A549 (cell line): ENCODE data around the gene ARHGAP19. TPM values are rescaled to one million over a fixed set of nuclear protein-coding genes. Genes with fewer than 3 reads are reported as not detected.
A peak's percentile ranks its signal among the peaks of the same experiment; 100 is the strongest.

Source experiments
- ATAC-seq, 2 experiments: fragments of 200-7000 bp in 1 of 2; fragments of >200 bp in 1 of 2; cut with Nextera tagmentation in 1 of 2; cut with Tn5 transposase in 1 of 2; 3 replicates each; pipeline versions ENCODE4 v1.8.0 to v1.9.1; 2018 to 2020; ENCODE audit warnings: mild to moderate bottlenecking in 1 of 2, moderate library complexity in 1 of 2
- CTCF ChIA-PET: fragments of 300-600 bp; sonication (Branson Sonifier 250); formaldehyde crosslinking; extraction: SDS; loops from one replicate; lab custom pipeline; 2021; ENCODE audit warnings: antibody characterized with exemption, inconsistent platforms; lab: Yijun Ruan, JAX
- POLR2A ChIA-PET: fragments of 350-600 bp; formaldehyde crosslinking; extraction: SDS; loops from one replicate; lab custom pipeline; 2021; ENCODE audit warnings: antibody characterized with exemption, inconsistent platforms; lab: Yijun Ruan, JAX
- DNase-seq, 2 experiments: peaks; one replicate each; pipeline versions ENCODE4 v3.0.0 to v3.0.0-alpha.2; 2011 to 2016; ENCODE audit warnings: low read depth in 1 of 2, low spot score in 1 of 2
- FAIRE-seq: peaks from 2 replicates; lab custom pipeline; 2011; peaks lifted over from hg19 to GRCh38; lab: Jason Lieb, UNC
- H3K27ac ChIP-seq, 2 experiments: fragments of >200 bp; sonication (Bioruptor Twin); formaldehyde crosslinking; 3 replicates each; pipeline ENCODE4 v1.5.1; 2016 to 2017
- H3K4me1 ChIP-seq: fragments of >200 bp; sonication (Bioruptor Twin); formaldehyde crosslinking; 3 replicates; pipeline ENCODE4 v1.6.1; 2016
- H3K4me2 ChIP-seq: fragments of >200 bp; sonication (Bioruptor Twin); formaldehyde crosslinking; 3 replicates; pipeline ENCODE4 v1.6.1; 2016
- H3K4me3 ChIP-seq: fragments of >200 bp; sonication (Bioruptor Twin); formaldehyde crosslinking; 3 replicates; pipeline ENCODE4 v1.5.1; 2016
- H3K9me3 ChIP-seq: fragments of >200 bp; sonication (Bioruptor Twin); formaldehyde crosslinking; 3 replicates; pipeline ENCODE4 v1.6.1; 2016
- BHLHE40 ChIP-seq: IDR thresholded peaks from 2 replicates; pipeline ENCODE4 v1.6.1; 2012; ENCODE audit warnings: low read depth, low read length, inconsistent platforms
- CBX2 ChIP-seq: fragments of 200-600 bp; sonication (generic); IDR thresholded peaks from 2 replicates; pipeline ENCODE4 v1.6.1; 2016; ENCODE audit warnings: low read depth, mild to moderate bottlenecking, borderline replicate concordance
- CEBPB ChIP-seq, 2 experiments: fragments of >200 bp in 1 of 2; sonication (Bioruptor Twin) in 1 of 2; formaldehyde crosslinking in 1 of 2; IDR thresholded peaks; 2 replicates each; pipeline ENCODE4 v1.6.1; 2012 to 2016
- CHD2 ChIP-seq: fragments of 150-350 bp; IDR thresholded peaks from 2 replicates; pipeline ENCODE4 v1.6.1; 2014; ENCODE audit warnings: low read length; ENCODE audit not compliant: partially characterized antibody
- CHD4 ChIP-seq: fragments of 200-600 bp; sonication (generic); IDR thresholded peaks from 2 replicates; pipeline ENCODE4 v1.6.1; 2016; ENCODE audit warnings: antibody characterized with exemption, mild to moderate bottlenecking, borderline replicate concordance
- EHMT2 ChIP-seq: fragments of 200-600 bp; sonication (generic); IDR thresholded peaks from 2 replicates; pipeline ENCODE4 v1.6.1; 2016; ENCODE audit warnings: antibody characterized with exemption, low read depth, mild to moderate bottlenecking, moderate library complexity
- EP300 ChIP-seq, 2 experiments: fragments of >200 bp; sonication (Bioruptor Twin); formaldehyde crosslinking; IDR thresholded peaks; 2 replicates in 1 of 2; 3 replicates in 1 of 2; pipeline ENCODE4 v1.6.1; 2016 to 2017
- FOSB ChIP-seq: fragments of 250-450 bp; sonication (Bioruptor Pico); IDR thresholded peaks from 2 replicates; pipeline ENCODE4 v1.5.0; 2020; ENCODE audit warnings: mild to moderate bottlenecking, moderate library complexity
- GATA3 ChIP-seq: IDR thresholded peaks from 2 replicates; pipeline ENCODE4 v1.6.1; 2012; ENCODE audit warnings: borderline replicate concordance
- HDAC2 ChIP-seq: fragments of 200-600 bp; sonication (generic); IDR thresholded peaks from 2 replicates; pipeline ENCODE4 v1.6.1; 2016
- HEYL ChIP-seq: fragments of 250-450 bp; sonication (Bioruptor Pico); IDR thresholded peaks from 2 replicates; pipeline ENCODE4 v1.8.0; 2021; ENCODE audit warnings: mild to moderate bottlenecking, moderate library complexity
- HOXA7 ChIP-seq: fragments of 250-450 bp; sonication (Bioruptor Pico); IDR thresholded peaks from 2 replicates; pipeline ENCODE4 v1.5.0; 2020; ENCODE audit warnings: mild to moderate bottlenecking, moderate library complexity
- HOXB13 ChIP-seq: fragments of 250-450 bp; sonication (Bioruptor Pico); IDR thresholded peaks from 2 replicates; pipeline ENCODE4 v1.5.0; 2020; ENCODE audit warnings: low read depth, mild to moderate bottlenecking, moderate library complexity
- JUN ChIP-seq, 2 experiments: fragments of >200 bp; sonication (Bioruptor Twin); formaldehyde crosslinking; IDR thresholded peaks; 2 replicates in 1 of 2; 3 replicates in 1 of 2; pipeline ENCODE4 v1.6.1; 2016 to 2017
- KDM5A ChIP-seq: fragments of 200-600 bp; sonication (generic); IDR thresholded peaks from 2 replicates; pipeline ENCODE4 v1.6.1; 2016; ENCODE audit warnings: antibody characterized with exemption, mild to moderate bottlenecking
- MAFK ChIP-seq: fragments of 450-650 bp; IDR thresholded peaks from 2 replicates; pipeline ENCODE4 v1.6.1; 2014; ENCODE audit not compliant: partially characterized antibody
- MAX ChIP-seq: IDR thresholded peaks from 2 replicates; pipeline ENCODE4 v1.6.1; 2012
- MAZ ChIP-seq: fragments of 150-350 bp; IDR thresholded peaks from 2 replicates; pipeline ENCODE4 v1.6.1; 2014; ENCODE audit warnings: antibody characterized with exemption, low read depth, low read length, borderline replicate concordance
- MYC ChIP-seq: IDR thresholded peaks from 2 replicates; pipeline ENCODE4 v1.6.1; 2012; ENCODE audit warnings: mild to moderate bottlenecking, inconsistent platforms, low read length, improper control_type of control experiment, borderline replicate concordance
- POLR2AphosphoS2 ChIP-seq: conservative IDR thresholded peaks from 2 replicates; pipeline ENCODE4 v1.6.1; 2012; ENCODE audit warnings: low read length, improper control_type of control experiment, inconsistent platforms
- RAD21 ChIP-seq, 2 experiments: fragments of >200 bp in 1 of 2; sonication (Bioruptor Twin) in 1 of 2; formaldehyde crosslinking in 1 of 2; IDR thresholded peaks in 1 of 2; conservative IDR thresholded peaks in 1 of 2; 2 replicates in 1 of 2; 3 replicates in 1 of 2; pipeline ENCODE4 v1.6.1; 2012 to 2018; ENCODE audit warnings: inconsistent platforms in 1 of 2
- RCOR1 ChIP-seq: fragments of 150-350 bp; IDR thresholded peaks from 2 replicates; pipeline ENCODE4 v1.6.1; 2014; ENCODE audit warnings: antibody characterized with exemption, low read length, low read depth
- RFX5 ChIP-seq: fragments of 450-650 bp; IDR thresholded peaks from 2 replicates; pipeline ENCODE4 v1.7.1; 2014; ENCODE audit warnings: antibody characterized with exemption, mild to moderate bottlenecking, moderate library complexity
- RNF2 ChIP-seq: fragments of 200-600 bp; sonication (generic); IDR thresholded peaks from 2 replicates; pipeline ENCODE4 v1.6.1; 2016; ENCODE audit warnings: low read depth, mild to moderate bottlenecking, antibody characterized with exemption, moderate library complexity, borderline replicate concordance
- SMC3 ChIP-seq: fragments of >200 bp; sonication (Bioruptor Twin); formaldehyde crosslinking; IDR thresholded peaks from 3 replicates; pipeline ENCODE4 v1.6.1; 2018; ENCODE audit warnings: inconsistent platforms
- SREBF2 ChIP-seq: fragments of 450-650 bp; IDR thresholded peaks from 2 replicates; pipeline ENCODE4 v1.6.1; 2014; ENCODE audit warnings: mild to moderate bottlenecking, moderate library complexity
- TFCP2L1 ChIP-seq: fragments of 250-450 bp; sonication (Bioruptor Pico); IDR thresholded peaks from 2 replicates; pipeline ENCODE4 v1.5.0; 2021; ENCODE audit warnings: mild to moderate bottlenecking
- USF2 ChIP-seq: fragments of 450-650 bp; IDR thresholded peaks from 2 replicates; pipeline ENCODE4 v1.6.1; 2014; ENCODE audit warnings: antibody characterized with exemption
- ZC3H11A ChIP-seq: fragments of 450-650 bp; IDR thresholded peaks from 2 replicates; pipeline ENCODE4 v1.6.1; 2014; ENCODE audit warnings: antibody characterized with exemption, mild to moderate bottlenecking
- ZFP36 ChIP-seq: fragments of 450-650 bp; IDR thresholded peaks from 2 replicates; pipeline ENCODE4 v1.6.1; 2014; ENCODE audit warnings: borderline replicate concordance; ENCODE audit not compliant: partially characterized antibody
- WGBS: methylation state at CpG from one replicate; pipeline ENCODE4 v1.1.6; 2017; ENCODE audit errors: missing lambda C conversion rate; 5-methylcytosine and 5-hydroxymethylcytosine counted together
- polyA plus RNA-seq, 4 experiments: library from polyadenylated mRNA; depleted of rRNA in 3 of 4; stranded (reverse); fragments of >200 nt; fragmentation: RNase III in 1 of 4; extraction: RNeasy Plus Mini Kit Qiagen cat#74134 plus additional on column Dnase treatment in 1 of 4; gene quantifications; 2 replicates in 3 of 4; 3 replicates in 1 of 4; pipeline ENCODE4 v1.2.3, GENCODE V29; 2011 to 2017
- TF ChIP-seq, protein P1 (sequence below): IDR thresholded peaks from 2 replicates; pipeline ENCODE4 v1.6.1; 2012
- TF ChIP-seq, protein P2 (sequence below): fragments of 200-600 bp; sonication (generic); IDR thresholded peaks from 2 replicates; pipeline ENCODE4 v1.6.1; 2016; ENCODE audit warnings: antibody characterized with exemption, mild to moderate bottlenecking, moderate library complexity
- TF ChIP-seq, protein P3 (sequence below): fragments of 250-450 bp; sonication (Bioruptor Pico); IDR thresholded peaks from 2 replicates; pipeline ENCODE4 v1.5.0; 2020; ENCODE audit warnings: low read depth, mild to moderate bottlenecking, moderate library complexity

ARHGAP19 gene
- polyA plus RNA-seq, 2 of the 4 experiments (the other 2 are of a cell fraction): 6.0 to 11.9 TPM

DNA sequence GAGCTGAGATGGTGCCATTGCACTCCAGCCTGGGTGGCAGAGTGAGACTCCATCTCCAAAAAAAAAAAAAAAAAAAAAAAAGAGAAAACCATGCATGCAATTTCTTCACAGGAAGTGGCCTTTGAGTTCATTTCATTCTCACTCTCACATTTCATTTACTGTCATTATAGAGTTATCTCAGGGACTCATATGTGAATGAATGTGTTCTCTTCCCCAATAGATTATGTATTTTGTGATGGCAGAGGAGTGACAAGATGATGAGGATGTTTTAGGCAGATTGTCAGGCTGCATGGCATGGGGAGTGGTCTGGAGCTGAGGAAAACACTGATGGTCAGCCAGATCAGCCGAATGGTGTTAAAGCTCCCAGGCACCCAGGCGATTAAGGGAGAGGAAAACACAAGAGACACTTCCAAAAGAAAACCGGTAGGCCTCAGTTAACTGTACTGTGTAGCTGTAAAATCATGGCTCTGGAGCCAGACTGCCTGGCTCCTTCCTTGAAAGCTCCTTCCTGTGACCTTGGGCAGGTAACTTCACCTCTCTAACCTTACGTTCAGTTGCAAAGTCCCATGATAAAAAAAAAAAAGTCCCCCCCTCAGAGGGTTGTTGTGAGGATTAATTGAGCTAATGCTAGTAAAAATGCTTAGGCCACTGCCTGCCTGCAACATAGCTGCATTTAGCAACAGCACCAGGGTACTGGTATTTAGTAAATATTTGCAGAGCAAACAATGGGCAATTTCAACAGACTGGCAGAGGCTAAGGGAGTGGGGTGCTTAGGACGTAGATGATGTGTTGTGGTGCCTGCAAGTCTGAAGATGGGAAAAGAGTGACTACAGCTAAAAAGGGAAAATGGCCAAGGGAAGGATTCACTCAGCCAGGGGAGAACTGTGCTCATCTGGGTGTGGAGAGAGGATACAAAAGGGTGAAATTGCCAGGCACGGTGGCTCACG is 35.2 kb upstream of the ARHGAP19 start:
- CTCF ChIA-PET: interaction anchor here (0.7 to 4.6 kb wide), 5 partner anchors 8 to 136 kb away, joined by 3 to 22 read pairs (median 4); partner anchors contain the start of gene FRAT1
- ATAC-seq: peak; percentile 90 to 91
- POLR2A ChIA-PET: interaction anchor here (0.6 to 2.2 kb wide), 4 partner anchors 8 to 73 kb away, joined by 4 to 15 read pairs (median 6); partner anchors contain the start of genes ARHGAP19, FRAT1 and RRP12
- Histone ChIP-seq H3K27ac (peak overlapping the region; percentile 55 to 67), H3K4me1 (peaks cover 40% of the 10 kb centered on the region), H3K4me3 (no peak overlapping the region), H3K4me2 (peak overlapping the region; percentile 71), H3K9me3 (no peaks in the 10 kb centered on the region)
- WGBS: 9% methylated on average over 7 of the region's 7 CpGs
- no peak for FAIRE-seq
- DNase-seq: peak; percentile 83 to 88
- TF ChIP-seq HDAC2 (no peak), CEBPB (IDR thresholded peaks at IDR 0.05) (peak; percentile 88 to 95), SREBF2 (no peak), HOXA7 (CRISPR knock-in tag) (no peak), MAFK (no peak), CHD2 (no peak), RFX5 (no peak), HEYL (CRISPR knock-in tag) (no peak), SMC3 (peak; percentile 17; the same call in 1 of the 3 replicates), ZFP36 (peak; percentile 8), GATA3 (peak; percentile 54; the same call in 1 of the 2 replicates), EP300 (IDR thresholded peaks at IDR 0.05) (no peak; a peak in 1 of 5 replicates), HOXB13 (CRISPR knock-in tag) (no peak), MYC (no peak), USF2 (no peak), POLR2AphosphoS2 (no peak), CHD4 (no peak), TFCP2L1 (CRISPR knock-in tag) (no peak), JUN (IDR thresholded peaks at IDR 0.05) (peak in 1 of 2 experiments; percentile 57; a peak in 1 of 5 replicates), KDM5A (no peak), MAX (0 out of 2 replicates have a peak, but pooled peaks have one; percentile 24), CBX2 (no peak), MAZ (no peak), FOSB (CRISPR knock-in tag) (no peak), ZC3H11A (no peak), RCOR1 (no peak), BHLHE40 (no peak), EHMT2 (no peak), RAD21 (conservative IDR thresholded peaks at IDR 0.05 in 1 of 2, IDR thresholded peaks at IDR 0.05 in 1 of 2) (peak in 1 of 2 experiments; percentile 5; a peak in 1 of 5 replicates), RNF2 (no peak)
- TF ChIP-seq, protein P1, sequence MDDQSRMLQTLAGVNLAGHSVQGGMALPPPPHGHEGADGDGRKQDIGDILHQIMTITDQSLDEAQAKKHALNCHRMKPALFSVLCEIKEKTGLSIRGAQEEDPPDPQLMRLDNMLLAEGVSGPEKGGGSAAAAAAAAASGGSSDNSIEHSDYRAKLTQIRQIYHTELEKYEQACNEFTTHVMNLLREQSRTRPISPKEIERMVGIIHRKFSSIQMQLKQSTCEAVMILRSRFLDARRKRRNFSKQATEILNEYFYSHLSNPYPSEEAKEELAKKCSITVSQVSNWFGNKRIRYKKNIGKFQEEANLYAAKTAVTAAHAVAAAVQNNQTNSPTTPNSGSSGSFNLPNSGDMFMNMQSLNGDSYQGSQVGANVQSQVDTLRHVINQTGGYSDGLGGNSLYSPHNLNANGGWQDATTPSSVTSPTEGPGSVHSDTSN: no peak
- TF ChIP-seq, protein P2, sequence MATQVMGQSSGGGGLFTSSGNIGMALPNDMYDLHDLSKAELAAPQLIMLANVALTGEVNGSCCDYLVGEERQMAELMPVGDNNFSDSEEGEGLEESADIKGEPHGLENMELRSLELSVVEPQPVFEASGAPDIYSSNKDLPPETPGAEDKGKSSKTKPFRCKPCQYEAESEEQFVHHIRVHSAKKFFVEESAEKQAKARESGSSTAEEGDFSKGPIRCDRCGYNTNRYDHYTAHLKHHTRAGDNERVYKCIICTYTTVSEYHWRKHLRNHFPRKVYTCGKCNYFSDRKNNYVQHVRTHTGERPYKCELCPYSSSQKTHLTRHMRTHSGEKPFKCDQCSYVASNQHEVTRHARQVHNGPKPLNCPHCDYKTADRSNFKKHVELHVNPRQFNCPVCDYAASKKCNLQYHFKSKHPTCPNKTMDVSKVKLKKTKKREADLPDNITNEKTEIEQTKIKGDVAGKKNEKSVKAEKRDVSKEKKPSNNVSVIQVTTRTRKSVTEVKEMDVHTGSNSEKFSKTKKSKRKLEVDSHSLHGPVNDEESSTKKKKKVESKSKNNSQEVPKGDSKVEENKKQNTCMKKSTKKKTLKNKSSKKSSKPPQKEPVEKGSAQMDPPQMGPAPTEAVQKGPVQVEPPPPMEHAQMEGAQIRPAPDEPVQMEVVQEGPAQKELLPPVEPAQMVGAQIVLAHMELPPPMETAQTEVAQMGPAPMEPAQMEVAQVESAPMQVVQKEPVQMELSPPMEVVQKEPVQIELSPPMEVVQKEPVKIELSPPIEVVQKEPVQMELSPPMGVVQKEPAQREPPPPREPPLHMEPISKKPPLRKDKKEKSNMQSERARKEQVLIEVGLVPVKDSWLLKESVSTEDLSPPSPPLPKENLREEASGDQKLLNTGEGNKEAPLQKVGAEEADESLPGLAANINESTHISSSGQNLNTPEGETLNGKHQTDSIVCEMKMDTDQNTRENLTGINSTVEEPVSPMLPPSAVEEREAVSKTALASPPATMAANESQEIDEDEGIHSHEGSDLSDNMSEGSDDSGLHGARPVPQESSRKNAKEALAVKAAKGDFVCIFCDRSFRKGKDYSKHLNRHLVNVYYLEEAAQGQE: no peak
- TF ChIP-seq, protein P3, sequence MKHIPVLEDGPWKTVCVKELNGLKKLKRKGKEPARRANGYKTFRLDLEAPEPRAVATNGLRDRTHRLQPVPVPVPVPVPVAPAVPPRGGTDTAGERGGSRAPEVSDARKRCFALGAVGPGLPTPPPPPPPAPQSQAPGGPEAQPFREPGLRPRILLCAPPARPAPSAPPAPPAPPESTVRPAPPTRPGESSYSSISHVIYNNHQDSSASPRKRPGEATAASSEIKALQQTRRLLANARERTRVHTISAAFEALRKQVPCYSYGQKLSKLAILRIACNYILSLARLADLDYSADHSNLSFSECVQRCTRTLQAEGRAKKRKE (CRISPR knock-in tag): no peak
